GM18517 (cell line): Measurements from ENCODE around the gene IRF8.
"Not testable (repeated sequence)": the region's sequence is repeated elsewhere in the genome, so short reads cannot be mapped to it uniquely, and the experiment has no call there.

Source experiments
- ATAC-seq: cut with Tn5 transposase; IDR thresholded peaks from one replicate; pipeline ENCODE4 v1.9.1; 2021; ENCODE audit warnings: mild to moderate bottlenecking, moderate library complexity; ENCODE audit not compliant: unreplicated experiment

IRF8 gene

DNA sequence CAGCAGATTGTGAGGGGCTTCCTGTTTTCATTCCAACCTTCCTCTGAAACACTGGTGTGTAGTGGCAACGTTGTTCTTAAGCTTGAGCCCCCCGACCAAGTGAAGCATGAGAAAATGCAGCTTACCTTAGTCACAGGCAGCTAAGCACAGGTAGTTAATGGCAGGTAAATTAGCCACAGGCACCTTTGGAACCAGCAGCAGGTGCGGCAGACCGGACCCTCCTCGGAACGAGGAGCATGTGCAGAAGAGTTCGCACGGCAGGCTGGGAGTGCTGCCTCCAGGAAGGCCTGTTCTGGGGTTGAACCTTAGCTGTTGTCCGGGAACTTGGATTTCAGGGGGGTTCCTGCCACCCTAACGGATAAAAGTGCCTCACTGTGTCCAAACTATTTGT lies 7.2 kb upstream of the IRF8 start:
- no peak for ATAC-seq

DNA sequence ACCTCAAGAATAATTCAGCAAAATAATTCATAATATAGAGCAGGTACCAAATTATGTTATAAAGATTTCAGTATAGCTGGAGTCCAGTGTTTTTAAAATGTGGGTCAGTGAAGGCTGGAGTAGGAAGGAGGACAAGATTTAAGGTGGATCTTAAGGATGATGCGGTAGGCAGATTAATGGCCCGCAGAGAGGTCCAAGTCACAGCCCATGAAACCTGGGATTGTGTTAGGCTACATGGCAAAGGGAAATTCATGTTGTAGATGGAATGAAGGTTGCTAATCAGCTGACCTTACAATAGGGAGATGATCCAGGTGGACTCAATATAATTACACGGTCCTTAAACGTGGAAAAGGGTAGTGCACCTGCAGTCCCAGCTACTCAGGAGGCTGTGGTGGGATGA lies 6.2 kb upstream of the IRF8 start:
- no peak for ATAC-seq

DNA sequence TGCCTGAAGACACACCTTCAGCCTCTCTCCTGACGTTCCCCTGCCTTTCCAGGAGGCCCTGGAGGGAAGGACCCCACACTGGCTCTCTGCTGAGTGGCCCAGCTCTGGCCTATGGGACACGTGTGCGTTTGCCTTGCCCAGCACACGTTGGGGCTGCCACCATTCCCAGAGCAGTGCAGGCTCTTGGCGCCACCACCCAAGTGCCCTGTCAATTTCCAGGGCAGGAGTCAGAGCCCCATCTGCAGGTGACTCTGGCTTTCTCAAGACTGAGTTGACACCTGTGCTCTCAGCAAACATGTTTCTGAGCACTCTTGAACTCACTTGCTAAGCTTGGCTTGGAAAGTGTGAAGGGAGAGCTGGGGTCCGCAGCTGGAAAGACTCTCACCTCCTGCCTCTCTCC lies 4.7 kb upstream of the IRF8 start:
- no peak for ATAC-seq

DNA sequence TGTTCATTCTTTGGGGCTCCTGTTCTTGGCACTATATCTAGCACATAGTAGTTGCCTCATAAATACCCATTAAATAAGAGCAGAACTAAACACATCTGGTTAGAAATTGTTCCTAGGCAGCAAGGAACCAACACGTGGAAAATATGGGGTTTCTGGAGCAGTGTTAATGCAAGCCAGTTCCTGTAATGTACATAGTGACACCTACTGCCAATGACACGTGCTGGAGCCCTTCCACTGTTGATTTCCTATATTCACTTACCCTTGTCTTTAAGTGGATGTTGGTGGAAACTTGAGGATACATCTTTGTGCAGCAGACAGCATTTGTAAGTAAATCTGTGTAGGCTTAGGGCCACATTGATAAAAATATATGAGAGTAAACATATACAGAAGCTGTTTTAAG lies 1.6 kb upstream of the IRF8 start:
- ATAC-seq, result no peak

DNA sequence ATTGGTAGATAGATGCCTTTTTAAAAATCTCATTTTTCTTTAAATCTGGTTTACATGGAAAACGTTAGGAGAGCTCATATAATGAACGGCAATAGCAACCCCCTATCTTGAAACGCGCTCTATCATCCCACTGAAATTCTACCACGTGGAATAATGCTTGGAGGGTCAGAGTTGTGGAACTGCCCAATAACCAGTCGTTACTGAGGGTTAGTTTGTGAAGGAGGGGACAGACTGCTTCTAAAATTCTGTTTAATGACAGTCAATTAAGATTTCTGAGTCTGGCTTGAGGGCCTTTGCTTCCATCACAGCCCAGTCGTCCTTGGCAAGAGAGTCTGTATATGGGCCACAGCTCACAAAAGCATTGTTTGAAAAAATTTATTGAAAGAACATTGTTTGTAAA lies 482 bp downstream of the IRF8 start:
- no peak for ATAC-seq

DNA sequence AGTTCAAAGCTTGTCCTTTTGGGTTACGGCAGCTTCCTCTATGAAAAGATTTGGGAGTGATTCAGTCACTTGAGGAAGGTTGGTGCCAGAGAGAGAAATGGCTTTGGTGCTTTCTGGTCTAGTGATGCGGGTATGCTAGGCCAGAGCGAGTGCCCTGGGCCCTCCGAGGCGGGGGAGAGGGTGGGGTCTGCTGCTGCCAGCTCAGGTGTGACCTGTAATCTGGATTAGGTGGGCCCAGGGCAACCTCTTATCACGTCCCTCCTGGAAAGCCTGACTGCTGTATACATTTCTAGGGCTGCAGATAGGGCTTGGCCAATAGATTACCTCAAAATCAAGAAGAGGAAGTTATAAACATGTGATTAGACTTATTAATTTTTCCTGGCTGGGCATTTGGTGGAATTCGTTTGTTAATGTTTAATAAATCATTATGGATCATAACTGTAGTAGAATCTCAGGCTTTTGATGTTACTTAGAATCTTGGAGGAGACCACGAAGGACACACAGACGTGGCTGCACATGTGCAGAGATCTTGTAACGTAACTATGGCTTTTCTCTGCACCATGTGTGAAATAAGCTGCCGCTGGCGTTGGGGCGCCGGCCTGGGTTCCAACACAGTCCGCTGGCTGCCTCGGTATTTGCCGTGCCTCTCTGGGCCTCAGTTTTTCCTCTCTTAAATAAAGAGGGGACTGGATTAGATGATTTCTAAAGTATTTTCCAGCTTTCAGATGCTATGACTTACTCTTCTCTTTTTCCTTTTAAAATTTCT lies 1.2 kb downstream of the IRF8 start:
- ATAC-seq, result no peak

DNA sequence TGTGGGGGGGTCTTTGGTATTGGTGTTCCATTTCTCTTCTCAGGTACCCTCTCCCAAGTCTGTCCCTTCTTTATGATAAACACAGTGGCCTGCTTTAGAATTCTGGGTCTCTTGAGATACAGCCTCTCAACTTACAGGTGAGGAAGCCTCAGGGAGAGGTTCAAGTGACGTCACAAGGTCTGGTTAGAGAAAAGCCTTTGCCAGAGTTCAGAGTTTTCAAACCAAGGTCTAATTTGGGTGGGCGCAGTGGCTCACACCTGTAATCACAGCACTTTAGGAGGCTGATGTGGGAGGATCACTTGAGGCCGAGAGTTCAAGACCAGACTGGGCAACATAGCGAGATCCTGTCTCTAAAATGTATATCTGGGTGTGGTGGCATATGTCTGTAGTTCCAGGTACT lies 2.1 kb downstream of the IRF8 start:
- no peak for ATAC-seq

DNA sequence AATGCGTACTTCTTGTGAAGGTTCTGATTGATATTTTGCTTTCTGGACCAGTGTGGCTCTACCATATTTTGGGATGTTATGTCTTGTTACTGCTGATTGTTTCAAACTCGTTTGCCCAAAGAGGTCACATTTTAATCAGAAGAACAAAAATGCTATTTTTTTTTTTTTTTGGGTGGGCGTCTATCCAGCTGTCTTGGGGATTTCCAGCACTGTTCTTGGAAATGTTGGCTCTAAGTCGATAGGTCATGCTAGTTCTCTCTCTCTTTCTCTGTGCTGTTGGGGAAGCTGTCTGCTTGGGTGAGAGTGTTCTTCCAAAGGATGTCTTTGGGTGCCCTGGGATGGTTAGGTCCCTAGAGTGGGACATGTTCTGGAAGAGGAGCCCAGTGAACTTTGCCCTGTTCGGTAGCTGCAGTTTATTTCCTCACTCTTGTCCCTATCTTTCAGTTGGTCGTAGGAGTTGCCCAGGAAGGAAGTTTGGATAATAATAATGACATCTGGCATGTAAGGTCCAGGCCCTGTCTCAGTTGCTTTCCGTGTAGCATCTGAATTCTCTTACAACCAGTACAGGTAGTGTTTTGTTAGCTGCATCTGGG lies 2.9 kb downstream of the IRF8 start:
- no peak for ATAC-seq

DNA sequence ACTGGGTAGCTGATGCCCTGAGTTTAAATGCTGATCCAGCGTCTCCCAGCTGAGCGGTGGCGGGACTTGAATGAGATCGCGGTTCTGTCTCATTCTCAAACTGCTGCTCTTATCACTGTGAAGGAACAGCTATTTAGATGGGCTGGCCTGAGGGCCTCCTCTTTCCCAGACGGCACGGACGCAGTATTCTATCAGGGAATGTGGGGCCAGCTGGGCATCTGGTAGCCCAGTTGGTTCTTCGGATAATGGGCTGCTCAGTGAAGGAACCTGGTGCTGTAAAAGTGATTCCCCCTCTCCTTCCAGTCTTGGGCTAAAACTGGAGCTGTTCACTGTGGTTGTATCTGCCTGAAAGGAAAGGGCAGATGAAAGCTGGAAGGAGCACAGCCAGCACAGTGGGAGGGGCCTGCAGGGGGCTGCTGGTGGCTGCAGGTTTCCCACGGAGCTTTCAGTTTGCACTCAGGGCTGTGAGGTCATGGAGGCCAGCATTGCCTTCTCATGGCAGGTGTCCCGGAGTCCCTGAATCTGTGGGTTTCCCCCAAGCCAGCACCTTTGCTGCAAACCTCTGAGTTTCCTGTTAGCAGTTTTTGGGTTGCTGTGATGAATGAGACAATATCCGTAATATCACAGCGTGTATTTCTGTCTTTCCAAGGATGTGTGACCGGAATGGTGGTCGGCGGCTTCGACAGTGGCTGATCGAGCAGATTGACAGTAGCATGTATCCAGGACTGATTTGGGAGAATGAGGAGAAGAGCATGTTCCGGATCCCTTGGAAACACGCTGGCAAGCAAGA lies 3.6 kb downstream of the IRF8 start:
- peak; percentile 61 for ATAC-seq

DNA sequence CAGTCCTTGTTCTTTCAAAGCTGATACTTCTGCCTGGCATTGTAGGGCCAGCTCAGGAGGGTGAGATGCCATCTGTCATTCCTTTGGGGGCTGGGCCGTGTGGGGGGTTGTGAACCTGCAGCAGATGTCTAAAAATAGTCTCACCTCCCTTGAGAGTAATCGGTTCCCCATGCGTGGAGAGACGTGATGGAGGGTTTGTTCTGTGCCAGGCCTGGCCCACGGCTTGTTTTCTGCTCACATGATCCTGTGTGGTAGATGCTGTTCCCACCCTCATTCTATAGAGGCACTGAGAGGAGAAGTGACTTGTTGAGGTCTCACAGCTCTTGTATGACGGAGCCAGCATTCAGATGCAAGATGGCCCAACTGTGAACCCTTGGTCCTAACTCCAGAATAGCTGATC lies 4.6 kb downstream of the IRF8 start:
- no peak for ATAC-seq

DNA sequence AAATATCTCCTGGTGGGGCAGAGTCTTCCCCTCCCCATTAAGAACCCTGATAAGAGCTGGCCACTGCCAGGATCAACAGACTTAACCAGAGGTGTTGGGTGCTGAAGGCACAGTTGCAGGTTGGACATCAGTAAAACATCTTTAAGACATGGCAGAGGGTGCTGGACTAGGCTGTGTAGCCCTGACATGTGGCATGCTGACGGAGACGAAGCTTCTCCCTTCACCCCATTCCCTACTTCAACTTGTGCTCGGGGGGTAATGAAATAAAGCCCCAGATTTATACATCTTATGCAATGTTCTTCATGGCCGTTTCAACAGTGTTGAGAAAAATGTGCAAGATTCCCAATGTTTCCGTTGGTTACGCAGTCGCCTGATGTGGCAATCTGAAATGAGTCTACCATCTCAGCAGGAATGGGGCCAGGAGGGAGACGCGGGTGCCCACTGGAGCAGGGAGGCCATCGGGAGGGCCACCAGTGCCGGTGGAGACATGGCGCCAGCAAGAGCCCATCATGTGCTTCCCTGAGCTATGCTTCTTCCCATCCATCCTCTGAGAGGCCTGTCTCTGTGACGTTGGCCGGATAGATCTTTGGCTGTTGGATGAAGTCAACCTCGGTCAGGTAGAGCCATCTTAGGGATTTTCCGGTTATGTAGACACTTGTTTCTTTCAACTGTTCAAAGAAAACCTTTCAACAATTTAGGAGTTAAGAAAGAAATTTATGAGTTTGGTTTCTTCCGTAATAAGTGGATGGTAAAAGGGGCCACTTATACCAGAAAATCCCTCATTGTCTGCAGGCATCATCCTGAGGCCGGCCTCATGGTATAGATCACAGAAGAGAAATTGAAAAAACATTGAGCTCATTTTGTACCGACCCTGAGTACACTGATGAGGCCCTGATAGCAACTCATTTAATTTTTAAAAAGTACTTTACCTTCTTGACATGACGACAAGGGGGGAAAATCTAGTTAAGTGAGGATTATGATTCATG lies 6.4 kb downstream of the IRF8 start:
- no peak for ATAC-seq

DNA sequence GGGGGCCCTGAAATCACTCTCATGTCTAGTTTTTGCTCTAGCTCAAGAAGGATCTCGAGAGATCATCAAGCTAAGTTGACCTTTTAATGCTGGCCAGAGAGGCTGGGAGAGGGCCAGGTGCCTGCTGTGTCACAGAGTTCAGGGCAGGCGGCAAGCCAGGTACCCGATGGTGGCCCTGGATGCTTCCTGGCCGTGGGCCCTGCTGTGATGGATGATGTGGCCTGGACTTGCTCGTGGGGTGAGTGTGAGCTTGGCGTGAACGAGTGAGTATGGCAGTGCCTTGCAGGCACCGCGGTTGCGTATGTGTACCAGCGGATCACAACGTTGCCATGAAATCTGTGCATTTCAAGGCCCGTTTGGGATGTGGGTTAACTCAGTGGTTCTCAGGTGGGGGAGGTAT lies 7.4 kb downstream of the IRF8 start:
- no peak for ATAC-seq

DNA sequence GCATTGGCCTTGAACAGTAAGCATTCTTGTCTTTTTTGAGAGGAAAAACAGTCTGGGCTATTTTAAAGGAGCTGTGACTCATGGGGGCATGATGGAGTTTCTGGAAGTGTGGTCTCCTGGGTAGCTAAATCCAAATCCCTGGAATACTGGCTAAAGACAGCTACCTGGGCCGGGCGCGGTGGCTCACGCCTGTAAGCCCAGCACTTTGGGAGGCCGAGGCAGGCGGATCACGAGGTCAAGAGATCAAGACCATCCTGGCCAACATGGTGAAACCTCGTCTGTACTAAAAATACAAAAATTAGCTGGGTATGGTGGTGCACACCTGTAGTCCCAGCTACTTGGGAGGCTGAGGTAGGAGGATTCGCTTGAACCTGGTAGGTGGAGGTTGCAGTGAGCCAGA lies 8.3 kb downstream of the IRF8 start:
- not testable (repeated sequence) for ATAC-seq

DNA sequence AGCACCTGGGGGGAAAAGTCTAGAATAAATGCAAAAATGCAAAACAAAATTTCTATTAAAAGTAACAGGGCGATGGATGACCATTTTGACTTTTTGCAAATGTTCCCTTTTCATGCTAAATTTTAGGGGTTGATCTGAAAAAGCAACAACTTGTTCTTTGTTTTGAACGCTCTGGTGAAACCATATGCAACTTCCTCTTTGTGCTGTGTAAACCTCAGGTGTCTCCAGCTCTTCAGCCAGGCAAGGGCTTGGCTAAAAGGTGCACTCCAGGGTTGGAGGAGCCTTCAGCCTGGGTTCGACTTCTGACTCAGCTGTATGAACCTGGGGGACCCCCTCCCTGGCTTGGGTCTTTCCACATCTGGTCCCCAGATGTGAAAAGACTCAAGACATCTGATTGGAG lies 9.5 kb downstream of the IRF8 start:
- peak; percentile 47 for ATAC-seq

DNA sequence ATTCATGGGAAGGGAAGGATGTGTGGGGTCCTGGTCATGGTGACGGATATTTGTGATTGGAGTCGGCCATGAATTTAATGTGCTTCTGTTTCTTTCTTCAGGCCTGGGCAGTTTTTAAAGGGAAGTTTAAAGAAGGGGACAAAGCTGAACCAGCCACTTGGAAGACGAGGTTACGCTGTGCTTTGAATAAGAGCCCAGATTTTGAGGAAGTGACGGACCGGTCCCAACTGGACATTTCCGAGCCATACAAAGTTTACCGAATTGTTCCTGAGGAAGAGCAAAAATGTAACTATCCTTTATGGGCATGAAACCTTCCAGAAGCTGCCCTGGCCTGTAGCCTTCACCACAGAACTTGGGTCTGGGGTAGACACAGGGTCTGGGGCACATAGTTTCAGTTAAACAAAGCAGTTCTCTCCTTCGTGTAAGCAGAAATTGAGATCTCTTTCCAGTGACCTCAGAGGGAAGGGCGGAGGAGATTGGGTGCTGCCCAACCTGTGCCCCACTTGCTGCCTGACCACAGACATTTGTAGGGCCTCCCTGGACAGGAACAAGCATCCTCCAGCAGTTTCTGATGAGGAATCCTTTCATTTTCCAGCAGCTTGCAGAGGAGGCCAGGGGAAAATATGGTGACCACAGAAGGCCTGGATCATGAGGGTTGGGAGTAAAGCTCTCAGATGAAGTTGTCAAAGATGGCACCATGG lies 10.1 kb downstream of the IRF8 start:
- ATAC-seq, result no peak

DNA sequence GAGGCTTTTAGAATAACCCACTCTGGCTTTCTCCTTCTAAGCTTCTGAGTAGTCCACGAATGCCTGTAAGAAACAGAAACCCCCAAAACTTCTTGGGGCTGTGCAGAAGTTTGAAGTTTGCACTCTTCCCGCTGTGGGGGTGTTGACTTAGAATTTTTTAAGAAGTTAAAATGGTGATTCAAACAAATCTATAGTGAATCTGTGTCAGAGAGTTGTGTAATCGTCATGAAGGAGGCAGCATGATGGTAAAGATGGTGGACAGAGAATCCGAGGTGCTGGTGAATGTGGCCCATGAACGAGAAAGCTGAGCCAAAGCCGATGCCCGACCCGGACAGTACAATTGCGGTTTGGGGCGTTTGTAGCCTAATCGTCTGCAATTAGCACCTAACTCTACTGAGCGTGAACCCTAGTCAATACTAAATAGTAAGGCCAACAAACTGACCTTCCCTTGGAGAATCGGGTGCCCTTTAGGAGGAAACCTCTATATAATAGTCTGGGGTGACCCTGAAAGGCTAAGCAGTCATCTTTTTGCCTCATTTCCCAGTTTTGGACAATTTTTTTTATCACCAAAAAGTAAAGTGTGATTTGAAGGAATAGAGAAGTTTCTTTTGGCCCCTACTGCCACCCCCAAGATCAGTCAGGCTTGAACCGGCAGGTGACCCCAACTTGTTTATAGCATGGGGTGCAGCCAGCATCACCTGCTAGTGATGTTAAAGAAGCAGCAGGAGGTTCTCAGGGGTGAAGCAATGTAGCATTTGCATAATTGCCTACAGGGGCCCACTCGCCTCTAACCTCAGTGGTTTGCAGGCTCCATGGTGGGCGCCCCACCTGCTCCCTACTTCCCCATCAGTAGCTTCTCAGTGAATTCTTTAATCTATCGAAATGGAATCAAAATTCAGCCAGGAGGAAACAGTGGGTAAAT lies 11.2 kb downstream of the IRF8 start:
- ATAC-seq, result no peak

DNA sequence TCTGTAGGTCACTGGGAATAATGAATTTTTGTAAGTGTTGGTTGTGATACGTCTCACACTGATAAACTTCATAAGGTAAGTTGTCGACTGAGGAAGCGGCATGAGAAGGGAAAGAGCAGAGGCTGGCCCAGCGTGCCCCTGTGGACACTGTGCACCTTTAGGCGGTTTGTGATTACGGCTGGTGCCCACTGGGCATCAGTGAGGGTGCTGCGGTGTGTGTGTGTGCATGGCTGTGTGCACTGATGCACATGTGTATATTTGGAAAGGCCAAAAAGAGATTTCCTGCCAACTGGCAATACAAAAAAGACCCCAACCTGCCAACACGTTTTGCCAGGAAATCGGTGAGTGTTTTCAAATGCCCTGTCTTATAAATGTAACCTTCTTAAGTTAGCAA lies 11.9 kb downstream of the IRF8 start:
- ATAC-seq, result no peak

DNA sequence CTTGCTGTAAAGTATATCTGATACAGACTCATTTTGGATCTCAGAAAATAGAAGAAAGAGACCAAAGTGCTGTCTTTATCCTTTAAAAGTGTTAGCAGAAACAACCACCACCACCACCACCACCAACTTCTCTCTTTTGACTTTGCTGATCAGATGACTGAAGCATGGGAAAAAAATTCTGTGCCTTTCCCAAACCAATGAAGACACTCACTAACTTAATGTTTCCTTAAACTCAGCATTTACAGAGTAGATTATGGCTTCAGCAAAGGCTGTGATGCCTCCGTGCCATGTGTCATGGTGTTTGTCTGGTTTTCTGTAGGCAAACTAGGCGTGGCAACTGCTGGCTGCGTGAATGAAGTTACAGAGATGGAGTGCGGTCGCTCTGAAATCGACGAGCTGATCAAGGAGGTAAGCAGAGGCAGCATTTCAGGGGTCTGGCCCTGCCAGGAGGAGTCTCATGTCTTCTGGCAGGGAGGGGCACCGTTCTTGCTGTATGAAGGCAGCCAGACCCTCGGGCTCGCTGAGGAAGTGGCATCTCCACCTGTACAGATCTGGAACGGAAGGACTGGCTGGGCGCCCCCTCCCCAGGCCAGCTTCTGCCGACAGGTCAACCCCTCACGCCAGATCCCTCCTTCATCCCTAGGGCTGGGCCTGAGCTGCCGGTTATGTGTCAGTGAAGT lies 12.4 kb downstream of the IRF8 start:
- no peak for ATAC-seq
